Omental fat pad (tissue), 4 donors: ENCODE measurements around the gene MRPS27. TPM values are rescaled to one million over a fixed set of nuclear protein-coding genes. Genes with fewer than 3 reads are reported as not detected.
"Not testable (repeated sequence)": the region's sequence is repeated elsewhere in the genome, so short reads cannot be mapped to it uniquely, and the experiment has no call there.

Source experiments
- ATAC-seq: fragments of 150-250 bp; one replicate; pipeline ENCODE4 v1.9.1; 2016; ENCODE audit warnings: mild to moderate bottlenecking, moderate library complexity; ENCODE audit not compliant: low FRiP score
- DNase-seq: peaks from one replicate; pipeline ENCODE4 v3.0.0-alpha.2; 2019; ENCODE audit warnings: low spot score
- total RNA-seq, 4 donors: library from RNA; depleted of rRNA; stranded (reverse); fragments of >200 nt; gene quantifications; one replicate each; pipeline ENCODE4 v1.1.0, GENCODE V29; 2016
- TF ChIP-seq, protein P1 (sequence below), 3 donors: fragments of 450-650 bp; IDR thresholded peaks; one replicate each; pipeline ENCODE4 v1.5.1; 2016 to 2017; ENCODE audit warnings: antibody characterized with exemption in 3 of 3, mild to moderate bottlenecking in 3 of 3, moderate library complexity in 2 of 3

The MRPS27 gene
- total RNA-seq, 4 donors from 2014 or later: 45.4 to 53.9 (median 51.4) TPM

DNA sequence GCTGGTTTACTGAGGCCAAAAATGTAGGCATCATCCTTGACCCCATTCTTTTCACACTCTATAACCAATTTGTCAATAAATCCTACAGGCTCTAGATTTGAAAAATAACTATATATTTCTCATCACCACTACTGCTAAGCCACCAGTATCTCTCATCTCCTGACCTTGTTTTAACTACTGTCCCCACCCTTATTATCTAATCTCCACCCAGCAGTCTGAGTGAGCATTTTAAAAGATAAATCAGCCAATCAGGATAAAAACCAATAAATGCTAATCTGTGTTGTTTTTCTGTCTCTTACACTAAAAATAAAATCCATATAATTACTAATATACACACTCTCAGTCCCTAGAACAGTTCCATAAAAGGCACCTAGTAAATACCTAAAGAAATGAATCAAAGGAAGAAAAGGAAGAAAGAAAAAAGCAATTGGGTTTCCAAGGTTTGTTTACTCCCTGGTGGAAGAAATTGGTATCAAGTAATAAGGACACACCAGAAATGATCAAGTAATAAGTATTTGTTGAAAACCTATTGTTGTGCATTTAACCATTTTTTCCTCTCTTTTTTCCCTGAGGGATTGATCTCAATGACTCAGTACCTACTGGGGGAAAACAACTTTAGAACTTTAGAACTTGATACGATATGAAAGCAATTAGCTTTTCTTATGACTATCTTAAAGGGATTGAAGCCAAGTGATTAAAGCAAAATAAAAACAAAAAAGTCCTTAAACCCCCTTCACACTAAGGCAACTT is 19.3 kb downstream of the MRPS27 start:
- DNase-seq: no peak
- ATAC-seq: no peak
- TF ChIP-seq, protein P1, sequence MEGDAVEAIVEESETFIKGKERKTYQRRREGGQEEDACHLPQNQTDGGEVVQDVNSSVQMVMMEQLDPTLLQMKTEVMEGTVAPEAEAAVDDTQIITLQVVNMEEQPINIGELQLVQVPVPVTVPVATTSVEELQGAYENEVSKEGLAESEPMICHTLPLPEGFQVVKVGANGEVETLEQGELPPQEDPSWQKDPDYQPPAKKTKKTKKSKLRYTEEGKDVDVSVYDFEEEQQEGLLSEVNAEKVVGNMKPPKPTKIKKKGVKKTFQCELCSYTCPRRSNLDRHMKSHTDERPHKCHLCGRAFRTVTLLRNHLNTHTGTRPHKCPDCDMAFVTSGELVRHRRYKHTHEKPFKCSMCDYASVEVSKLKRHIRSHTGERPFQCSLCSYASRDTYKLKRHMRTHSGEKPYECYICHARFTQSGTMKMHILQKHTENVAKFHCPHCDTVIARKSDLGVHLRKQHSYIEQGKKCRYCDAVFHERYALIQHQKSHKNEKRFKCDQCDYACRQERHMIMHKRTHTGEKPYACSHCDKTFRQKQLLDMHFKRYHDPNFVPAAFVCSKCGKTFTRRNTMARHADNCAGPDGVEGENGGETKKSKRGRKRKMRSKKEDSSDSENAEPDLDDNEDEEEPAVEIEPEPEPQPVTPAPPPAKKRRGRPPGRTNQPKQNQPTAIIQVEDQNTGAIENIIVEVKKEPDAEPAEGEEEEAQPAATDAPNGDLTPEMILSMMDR (IDR thresholded peaks at IDR 0.05): no peak

DNA sequence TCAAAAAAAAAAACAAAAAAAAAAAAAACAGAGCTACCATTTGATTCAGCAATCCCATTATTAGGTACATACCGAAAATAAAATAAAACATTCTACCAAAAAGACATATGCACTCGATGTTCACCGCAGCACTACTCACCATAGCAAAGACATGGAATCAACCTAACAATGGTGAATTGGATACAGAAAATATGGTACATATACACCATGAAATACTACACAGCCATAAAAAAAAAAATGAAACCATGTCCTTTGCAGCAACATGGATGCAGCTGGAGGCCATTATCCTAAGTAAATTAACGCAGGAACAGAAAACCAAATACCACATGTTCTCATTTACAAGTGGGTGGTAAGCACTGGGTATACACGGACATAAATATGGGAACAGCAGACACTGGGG is 21.3 kb downstream of the MRPS27 start:
- no peak for ATAC-seq
- TF ChIP-seq, protein P1 (IDR thresholded peaks at IDR 0.05): no peak
- no peak for DNase-seq

DNA sequence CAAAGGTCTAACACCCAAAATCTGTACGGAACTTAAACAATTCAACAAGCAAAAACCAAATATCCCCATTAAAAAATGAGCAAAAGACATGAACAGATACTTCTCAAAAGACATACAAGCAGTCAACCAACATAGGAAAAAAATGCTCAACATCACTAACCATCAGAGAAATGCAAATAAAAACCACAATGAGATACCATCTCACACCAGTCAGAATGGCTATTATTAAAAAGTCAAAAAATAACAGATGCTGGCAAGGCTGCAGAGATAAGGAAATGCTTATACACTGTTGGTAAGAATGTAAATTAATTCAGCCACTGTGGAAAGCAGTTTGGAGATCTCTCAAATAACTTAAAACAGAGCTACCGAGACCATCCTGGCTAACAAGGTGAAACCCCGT is 21.9 kb downstream of the MRPS27 start:
- DNase-seq, ATAC-seq: not testable (repeated sequence)

DNA sequence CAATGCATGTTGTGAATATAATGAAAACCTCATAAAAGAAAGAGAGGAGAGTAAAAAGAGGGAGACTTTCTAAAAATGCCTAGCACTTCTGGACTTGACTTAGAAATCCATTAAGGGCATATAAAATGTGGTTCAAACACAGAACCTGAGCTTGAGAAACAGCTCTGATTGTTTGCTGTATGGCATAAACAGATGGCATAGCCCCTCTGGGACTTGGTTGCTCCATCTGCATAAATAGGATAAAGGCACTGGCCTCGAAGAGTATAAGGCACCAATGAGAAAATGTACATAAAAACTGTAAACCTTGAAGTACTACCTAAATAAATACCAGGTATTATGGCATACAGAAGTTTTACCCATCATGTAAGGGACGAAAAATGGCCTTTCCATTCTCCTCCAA is 23.8 kb downstream of the MRPS27 start:
- DNase-seq: no peak

DNA sequence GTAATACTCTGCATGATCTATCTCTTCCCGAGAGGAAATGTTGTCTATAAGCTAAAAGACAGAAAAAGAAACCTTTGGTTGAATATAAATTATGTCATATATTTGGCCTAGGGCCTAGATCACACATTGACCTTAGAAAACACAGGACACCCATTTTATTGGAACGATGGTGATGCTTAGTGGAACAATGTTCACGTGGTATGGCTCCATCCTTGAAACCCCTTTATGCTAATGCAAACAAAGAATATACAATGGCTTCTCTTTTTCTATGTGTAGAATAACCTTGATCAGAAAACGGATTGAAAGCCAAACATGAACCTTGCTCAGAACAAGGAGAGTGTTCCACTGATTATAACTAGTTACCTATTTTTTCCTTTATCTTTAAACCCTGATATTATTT is 24.5 kb downstream of the MRPS27 start:
- ATAC-seq: no peak
- TF ChIP-seq, protein P1 (IDR thresholded peaks at IDR 0.05): no peak

More for the DNA sequence above, 23.8 kb downstream of the MRPS27 start:
- TF ChIP-seq, protein P1 (IDR thresholded peaks at IDR 0.05): no peak
- ATAC-seq: no peak

DNA sequence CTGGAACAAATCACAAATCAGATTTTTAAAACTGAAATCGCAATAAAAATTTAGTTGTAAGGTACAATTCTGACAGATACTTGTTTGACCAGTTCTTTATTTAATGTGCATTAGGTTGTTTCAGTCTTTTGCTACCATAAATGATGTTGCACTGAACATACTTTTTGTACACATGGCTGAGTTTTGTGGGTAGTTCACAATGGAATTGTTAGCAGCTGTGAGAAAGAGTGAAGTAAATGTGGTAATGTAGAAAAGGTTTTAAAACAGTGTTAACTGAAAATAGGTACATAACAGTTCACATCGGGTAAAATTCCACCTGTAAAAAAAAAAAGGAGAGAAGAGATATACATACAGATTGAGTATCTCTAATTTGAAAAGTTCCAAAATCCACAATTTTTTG is 25.6 kb downstream of the MRPS27 start:
- ATAC-seq: no peak
- TF ChIP-seq, protein P1 (IDR thresholded peaks at IDR 0.05): no peak
- no peak for DNase-seq

More for the DNA sequence above, 24.5 kb downstream of the MRPS27 start:
- no peak for DNase-seq

DNA sequence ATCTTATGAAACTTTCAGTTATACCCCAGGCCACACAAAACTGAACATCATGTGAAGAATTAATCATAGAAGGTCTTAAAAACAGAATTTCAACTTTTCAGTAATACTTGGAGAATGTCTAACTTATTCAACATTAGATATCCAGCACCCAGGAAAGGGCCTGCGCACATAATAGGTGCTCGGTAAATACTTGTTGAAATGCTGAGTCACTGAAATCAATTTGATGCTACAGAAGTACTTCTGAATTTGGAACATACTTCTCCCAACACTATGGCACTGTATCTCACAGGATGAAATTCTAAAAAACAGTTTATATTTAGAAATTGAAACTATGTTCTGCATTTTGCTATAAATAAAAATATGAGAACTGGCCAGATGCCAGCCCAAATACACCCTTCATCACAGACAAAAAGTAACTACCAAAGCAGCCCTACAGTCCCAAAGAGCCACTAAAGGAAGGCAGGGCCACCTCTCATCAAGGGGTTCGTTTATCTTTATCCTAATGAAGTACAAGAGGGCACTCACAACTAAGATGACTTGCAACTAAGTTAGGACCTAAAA is 26.5 kb downstream of the MRPS27 start:
- TF ChIP-seq, protein P1 (IDR thresholded peaks at IDR 0.05): no peak
- ATAC-seq (no peak), DNase-seq (no peak)
